ENCODE results near the gene MATN1.

Gene MATN1

GRCh38 chr1:30678209-30678608 lies 45.2 kb downstream of the MATN1 start:
- DNase-seq, result no peak

GRCh38 chr1:30677471-30677870 lies 45.9 kb downstream of the MATN1 start:
- no peak for DNase-seq

GRCh38 chr1:30675761-30676160 lies 47.6 kb downstream of the MATN1 start:
- DNase-seq, result no peak

GRCh38 chr1:30675289-30675688 lies 48.1 kb downstream of the MATN1 start:
- DNase-seq, result no peak

- no peak for DNase-seq
Observed at GRCh38 chr1:30673395-30673794, 50.0 kb downstream of the MATN1 start.

- no peak for DNase-seq
Observed at GRCh38 chr1:30672661-30673060, 50.7 kb downstream of the MATN1 start.

GRCh38 chr1:30670240-30671060 lies 52.9 kb downstream of the MATN1 start:
- no peak for DNase-seq

- no peak for DNase-seq
Observed at GRCh38 chr1:30668546-30669327, 54.6 kb downstream of the MATN1 start.

- no peak for DNase-seq
Observed at GRCh38 chr1:30668024-30668423, 55.4 kb downstream of the MATN1 start.

- DNase-seq, result no peak
Observed at GRCh38 chr1:30666756-30667273, 56.6 kb downstream of the MATN1 start.

GRCh38 chr1:30665216-30666010 lies 58.0 kb downstream of the MATN1 start:
- no peak for DNase-seq

- no peak for DNase-seq
Observed at GRCh38 chr1:30664103-30664755, 59.2 kb downstream of the MATN1 start.

GRCh38 chr1:30663596-30664091 lies 59.7 kb downstream of the MATN1 start:
- DNase-seq, result no peak

- no peak for DNase-seq
Observed at GRCh38 chr1:30662291-30662840, 61.0 kb downstream of the MATN1 start.

GRCh38 chr1:30661311-30661710 lies 62.1 kb downstream of the MATN1 start:
- DNase-seq, result no peak
